Ramos (cell line): ENCODE results near the gene RABL6.
"Not testable (repeated sequence)": the region's sequence is repeated elsewhere in the genome, so short reads cannot be mapped to it uniquely, and the experiment has no call there.

Experiments
- in situ Hi-C: fragments of 300-500 bp; cut with MboI; formaldehyde crosslinking; loops from one replicate; pipeline ENCODE4 v1.14.3; 2022; ENCODE audit warnings: low sequenced_read_pairs; ENCODE audit not compliant: unreplicated experiment

The RABL6 gene

DNA sequence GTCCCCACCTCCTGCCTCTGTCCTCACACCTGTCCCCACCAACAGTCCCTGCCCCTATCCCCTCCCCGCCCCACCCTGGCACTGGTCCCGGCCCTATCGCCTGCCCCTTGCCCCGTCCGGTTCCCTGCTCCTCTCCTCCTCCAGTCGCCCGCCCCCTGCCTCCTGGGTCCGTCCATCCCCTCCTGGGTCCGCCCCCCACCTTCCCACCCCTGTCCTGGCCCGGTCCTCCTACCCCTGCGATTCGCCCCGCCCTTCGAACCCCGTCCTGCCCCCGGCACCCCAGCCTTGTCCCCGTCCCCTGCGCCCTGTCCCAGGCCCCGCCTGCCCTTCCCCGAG, 58.0 kb downstream of the RABL6 start:
- in situ Hi-C loops: no loop called here

DNA sequence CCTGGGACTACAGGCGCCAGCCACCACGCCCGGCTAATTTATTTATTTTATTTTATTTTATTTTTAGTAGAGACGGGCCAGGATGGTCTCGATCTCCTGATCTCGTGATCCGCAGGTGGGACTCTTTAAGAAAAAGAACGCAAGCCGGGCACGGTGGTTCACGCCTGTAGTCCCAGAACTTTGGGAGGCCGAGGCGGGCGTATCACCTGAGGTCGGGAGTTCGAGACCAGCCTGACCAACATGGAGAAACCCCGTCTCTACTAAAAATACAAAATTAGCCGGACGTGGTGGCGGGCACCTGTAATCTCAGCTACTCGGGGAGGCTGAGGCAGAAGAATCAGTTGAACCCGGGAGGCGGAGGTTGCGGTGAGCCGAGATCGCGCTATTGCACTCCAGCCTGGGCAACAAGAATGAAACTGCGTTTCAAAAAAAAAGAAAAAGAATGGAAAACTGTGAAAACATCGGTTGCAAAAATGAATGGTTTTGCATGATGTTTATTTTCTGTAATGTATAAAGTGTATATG, 59.2 kb downstream of the RABL6 start:
- in situ Hi-C loops: not testable (repeated sequence)

DNA sequence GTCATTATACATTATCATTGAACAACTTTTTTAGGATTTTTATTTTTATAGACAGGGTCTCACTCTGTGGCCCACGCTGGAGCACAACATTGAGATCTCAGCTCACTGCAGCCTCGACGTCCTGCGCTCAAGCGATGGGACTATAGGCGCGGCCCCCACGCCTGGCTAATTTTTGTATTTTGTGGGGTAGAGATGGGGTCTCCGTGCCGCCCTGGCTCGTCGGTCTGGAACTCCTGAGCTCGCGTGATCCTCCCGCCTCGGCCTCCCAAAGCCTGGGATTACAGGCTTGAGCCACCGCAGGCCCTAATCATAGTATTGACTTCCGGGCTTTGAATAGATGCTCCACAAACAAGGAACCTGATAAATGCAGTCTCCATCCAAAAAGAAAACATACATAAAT, 59.7 kb downstream of the RABL6 start:
- in situ Hi-C loops: no loop called here

GRCh38 chr9:136867917-136868316, 60.2 kb downstream of the RABL6 start:
- in situ Hi-C loops: no loop called here

DNA sequence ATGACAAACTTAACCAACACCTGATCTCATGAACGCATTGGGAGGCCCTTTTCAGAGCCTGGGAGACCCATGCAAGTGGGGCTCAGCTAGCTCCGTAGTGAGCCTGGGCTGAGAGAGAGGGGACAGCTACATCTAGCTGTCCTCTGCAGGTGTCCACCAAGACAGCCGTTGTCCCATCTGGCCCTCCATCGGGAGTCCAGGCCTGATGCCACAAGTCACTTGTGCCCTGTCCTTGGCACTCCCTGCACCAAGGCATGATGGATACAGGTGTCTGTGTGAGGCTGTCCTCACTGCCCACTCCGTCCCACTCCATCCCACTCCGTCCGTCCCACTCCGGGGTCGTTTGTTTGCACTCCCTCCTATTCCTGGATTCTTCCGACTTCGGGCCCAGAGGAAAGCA, 60.9 kb downstream of the RABL6 start:
- in situ Hi-C loops: no loop called here

DNA sequence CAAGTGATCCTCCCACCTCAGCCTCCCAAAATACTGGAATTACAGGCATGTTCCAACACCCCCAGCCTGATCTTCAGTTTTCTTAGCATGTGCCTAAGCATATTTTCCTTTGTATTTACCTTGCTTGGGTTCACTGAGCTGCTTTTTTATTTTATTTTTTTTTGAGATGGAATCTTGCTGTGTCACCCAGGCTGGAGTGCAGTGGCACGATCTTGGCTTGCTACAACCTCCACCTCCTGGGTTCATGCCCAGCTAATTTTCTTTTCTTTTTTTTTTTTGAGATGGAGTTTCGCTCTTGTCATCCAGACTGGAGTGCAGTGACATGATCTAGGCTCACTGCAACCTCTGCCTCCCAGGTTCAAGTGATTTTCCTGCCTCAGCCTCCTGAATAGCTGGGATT, 61.9 kb downstream of the RABL6 start:
- in situ Hi-C loops: not testable (repeated sequence)

GRCh38 chr9:136875155-136875554, 67.4 kb downstream of the RABL6 start:
- in situ Hi-C loops: no loop called here

GRCh38 chr9:136876476-136876875, 68.7 kb downstream of the RABL6 start:
- in situ Hi-C loops: no loop called here

- in situ Hi-C loops: no loop called here
Observed at GRCh38 chr9:136880651-136881050, 72.9 kb downstream of the RABL6 start.

DNA sequence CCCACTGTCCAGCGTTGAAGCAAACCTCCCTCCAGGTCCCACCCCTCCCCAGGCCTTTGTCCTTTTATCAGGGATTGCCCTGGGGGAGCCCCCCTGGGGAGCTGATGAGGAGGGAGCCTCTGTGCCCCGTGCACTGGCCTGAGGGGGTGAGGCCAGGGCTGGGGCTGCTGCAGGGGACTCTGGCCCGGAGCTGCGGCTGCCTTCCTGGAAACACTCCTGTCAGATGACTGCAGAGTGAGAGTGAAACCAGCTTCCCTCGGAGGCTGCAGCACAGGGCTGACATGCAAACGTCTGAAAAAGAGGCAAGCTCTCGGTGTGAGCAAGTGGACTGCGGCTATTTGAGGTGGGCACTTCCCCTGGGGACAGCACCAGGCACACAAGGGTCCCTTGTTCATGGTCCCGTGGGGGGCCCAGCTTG, 74.0 kb downstream of the RABL6 start:
- in situ Hi-C loops: no loop called here

GRCh38 chr9:136882109-136882946, 74.6 kb downstream of the RABL6 start:
- in situ Hi-C loops: no loop called here

- in situ Hi-C loops: not testable (repeated sequence)
Observed at GRCh38 chr9:136882947-136883283, 75.2 kb downstream of the RABL6 start.

GRCh38 chr9:136883670-136884069, 75.9 kb downstream of the RABL6 start:
- in situ Hi-C loops: not testable (repeated sequence)

DNA sequence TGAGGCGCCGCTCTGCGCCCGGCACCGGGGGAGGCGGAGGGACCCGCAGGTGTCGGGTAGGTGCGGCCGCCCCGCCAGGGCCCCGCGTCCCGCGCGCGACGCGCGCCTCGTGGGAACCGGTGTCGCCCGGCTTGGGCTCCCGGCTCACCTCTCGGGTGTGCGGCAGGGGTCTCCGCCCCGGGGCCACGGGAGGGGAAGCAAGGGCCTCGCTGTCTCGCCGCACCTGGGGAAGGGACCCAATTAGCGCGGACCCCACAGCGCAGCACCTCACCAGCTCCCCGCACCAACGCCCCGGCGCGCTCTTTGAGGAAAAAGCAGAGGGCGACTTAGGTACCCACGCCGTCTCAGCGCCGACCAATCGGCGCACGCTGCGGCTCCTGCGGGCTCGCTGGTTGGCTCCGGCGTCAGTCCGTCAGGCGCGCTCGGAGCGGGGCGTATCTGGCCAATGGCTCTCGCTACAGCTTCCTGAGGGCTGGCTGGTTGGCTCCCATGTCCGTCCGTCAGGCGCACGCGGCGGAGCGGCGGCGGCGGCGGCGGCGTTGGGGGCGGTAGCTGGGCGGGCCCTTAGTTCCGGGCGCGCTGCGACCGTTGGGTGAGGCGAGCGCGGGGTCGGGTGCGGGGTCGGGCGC, 78.3 kb downstream of the RABL6 start, which contains the start of gene TRAF2:
Gene TRAF2 (plus strand): TSS at position 567 of the 629 bp plus-strand sequence. CDS start 12,225 bp downstream, outside the sequence.
- in situ Hi-C loops: no loop called here

- in situ Hi-C loops: no loop called here
Observed at GRCh38 chr9:136886610-136887597, 79.2 kb downstream of the RABL6 start.

DNA sequence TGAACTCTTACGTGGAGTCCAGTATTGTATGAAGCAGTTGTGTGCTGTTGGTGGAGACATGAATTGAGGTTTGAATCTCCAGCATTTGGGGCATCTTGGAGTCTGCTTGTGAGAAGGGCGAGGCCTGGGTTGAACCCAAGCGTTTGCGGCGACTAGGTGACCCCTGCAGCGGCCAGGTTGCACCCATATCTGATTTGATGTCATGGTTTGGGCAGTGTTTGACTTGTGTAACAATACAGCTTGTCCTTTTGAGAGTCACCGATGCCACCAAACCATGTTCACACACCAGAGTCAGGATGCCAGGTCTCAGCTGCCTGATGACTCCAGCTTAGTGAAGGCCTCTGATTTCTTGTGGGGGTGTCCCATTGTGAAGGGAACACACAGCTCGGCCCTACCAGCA, 80.7 kb downstream of the RABL6 start:
- in situ Hi-C loops: no loop called here

DNA sequence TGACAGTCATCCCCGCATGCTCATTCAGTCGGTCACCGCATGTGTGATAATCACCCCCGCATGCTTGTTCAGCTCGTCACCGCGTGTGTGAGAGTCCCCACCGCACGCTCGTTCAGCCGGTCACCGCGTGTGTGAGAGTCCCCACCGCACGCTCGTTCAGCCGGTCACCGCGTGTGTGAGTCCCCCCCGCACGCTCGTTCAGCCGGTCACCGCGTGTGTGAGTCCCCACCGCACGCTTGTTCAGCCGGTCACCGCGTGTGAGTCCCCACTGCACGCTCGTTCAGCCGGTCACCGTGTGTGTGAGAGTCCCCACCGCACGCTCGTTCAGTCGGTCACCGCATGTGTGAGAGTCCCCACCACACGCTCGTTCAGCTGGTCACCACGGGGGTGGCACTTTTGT, 82.1 kb downstream of the RABL6 start:
- in situ Hi-C loops: no loop called here

DNA sequence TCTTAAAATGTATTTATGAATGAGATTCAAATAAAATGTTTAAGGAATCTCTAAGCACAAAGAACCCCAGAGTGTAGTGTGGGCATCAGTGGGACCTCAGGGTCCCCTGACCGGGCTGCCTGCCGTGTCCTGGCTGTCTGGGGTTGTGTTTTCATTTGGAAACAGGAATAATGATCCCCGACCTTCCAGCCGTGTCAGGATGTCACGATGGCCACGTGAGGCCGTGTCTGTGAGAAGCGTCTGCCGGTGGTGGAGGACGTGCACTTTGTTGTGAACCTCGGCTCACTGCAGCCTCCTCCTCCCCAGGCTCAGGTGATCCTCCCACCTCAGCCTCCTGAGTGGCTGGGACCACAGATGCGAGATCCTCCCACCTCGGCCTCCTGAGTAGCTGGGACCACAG, 82.9 kb downstream of the RABL6 start:
- in situ Hi-C loops: no loop called here
